ENCODE data around the gene ERICH4. TPM values are rescaled to one million over a fixed set of nuclear protein-coding genes. Genes with fewer than 3 reads are reported as not detected.

Gene ERICH4
- total RNA-seq, 4 donors from 2014 or later, result not detected

DNA sequence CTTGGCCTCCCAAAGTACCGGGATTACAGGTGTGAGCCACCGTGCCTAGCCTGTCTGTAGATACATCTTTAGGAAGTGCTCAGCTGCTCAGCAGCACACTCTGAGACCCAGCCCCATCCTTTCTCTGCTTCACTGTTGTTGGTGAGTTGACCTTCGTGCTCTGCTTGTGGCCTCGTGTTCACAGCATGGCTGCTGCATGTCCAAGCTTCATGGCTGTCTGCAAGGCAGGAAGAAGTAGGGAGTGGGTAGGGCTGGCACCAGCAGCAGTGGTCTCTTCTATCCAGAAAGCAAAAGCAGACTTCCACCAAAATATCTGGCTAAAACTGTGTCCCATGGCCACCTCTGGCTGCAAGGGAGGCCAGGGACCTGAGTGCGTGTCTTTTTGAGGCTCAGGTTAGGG, 30.0 kb upstream of the ERICH4 start:
- H3K27me3 ChIP-seq, result no peaks in the 10 kb centered on the region
- TF ChIP-seq, protein P1, sequence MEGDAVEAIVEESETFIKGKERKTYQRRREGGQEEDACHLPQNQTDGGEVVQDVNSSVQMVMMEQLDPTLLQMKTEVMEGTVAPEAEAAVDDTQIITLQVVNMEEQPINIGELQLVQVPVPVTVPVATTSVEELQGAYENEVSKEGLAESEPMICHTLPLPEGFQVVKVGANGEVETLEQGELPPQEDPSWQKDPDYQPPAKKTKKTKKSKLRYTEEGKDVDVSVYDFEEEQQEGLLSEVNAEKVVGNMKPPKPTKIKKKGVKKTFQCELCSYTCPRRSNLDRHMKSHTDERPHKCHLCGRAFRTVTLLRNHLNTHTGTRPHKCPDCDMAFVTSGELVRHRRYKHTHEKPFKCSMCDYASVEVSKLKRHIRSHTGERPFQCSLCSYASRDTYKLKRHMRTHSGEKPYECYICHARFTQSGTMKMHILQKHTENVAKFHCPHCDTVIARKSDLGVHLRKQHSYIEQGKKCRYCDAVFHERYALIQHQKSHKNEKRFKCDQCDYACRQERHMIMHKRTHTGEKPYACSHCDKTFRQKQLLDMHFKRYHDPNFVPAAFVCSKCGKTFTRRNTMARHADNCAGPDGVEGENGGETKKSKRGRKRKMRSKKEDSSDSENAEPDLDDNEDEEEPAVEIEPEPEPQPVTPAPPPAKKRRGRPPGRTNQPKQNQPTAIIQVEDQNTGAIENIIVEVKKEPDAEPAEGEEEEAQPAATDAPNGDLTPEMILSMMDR (IDR thresholded peaks at IDR 0.05 in 4 of 5, conservative IDR thresholded peaks at IDR 0.05 in 1 of 5), result no peak
- no peak for TF ChIP-seq POLR2A (IDR thresholded peaks at IDR 0.05)
- intact Hi-C loops (cut with DNase I; ENCODE audit: low total_unique reads) (no loop called here), in situ Hi-C loops (cut with MboI; ENCODE audit: low sequenced_read_pairs in 4 of 4) (no loop called here)
- no peak overlapping the region for H3K4me3 ChIP-seq
- no peak for DNase-seq
- H3K4me1 ChIP-seq, result peaks cover 58 to 70% of the 10 kb centered on the region in 2 donors
- no peaks in the 10 kb centered on the region for H3K9me3 ChIP-seq
- peaks cover 0 to 25% of the 10 kb centered on the region in 2 donors for H3K36me3 ChIP-seq
- ATAC-seq, result no peak
- H3K27ac ChIP-seq, result peak overlapping the region in 3 of 4 donors; percentile 71 to 83 (median 81)

DNA sequence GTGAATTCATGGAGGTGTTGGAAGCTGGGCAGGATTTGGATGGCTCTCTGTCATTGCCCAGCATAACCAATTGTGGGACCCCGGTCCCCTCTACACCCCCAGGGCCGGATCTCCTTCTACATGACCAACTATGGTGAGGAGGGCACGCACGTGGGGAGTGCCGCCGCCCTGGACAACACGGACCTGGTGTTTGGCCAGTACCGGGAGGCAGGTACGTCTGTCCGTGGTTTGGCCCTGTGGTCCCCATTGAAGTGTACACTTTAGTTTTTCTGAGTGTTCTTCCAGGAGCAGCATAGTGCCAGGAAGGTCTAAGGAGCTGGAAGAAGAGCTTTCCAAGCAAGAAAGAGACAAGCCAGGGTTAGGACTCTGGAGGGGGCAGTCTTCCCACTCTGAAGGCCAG, 29.0 kb upstream of the ERICH4 start:
- no peak for DNase-seq
- Histone ChIP-seq H3K27ac (peak overlapping the region; percentile 51 to 83 (median 78)), H3K4me3 (no peak overlapping the region), H3K4me1 (peaks cover 51 to 61% of the 10 kb centered on the region in 2 donors), H3K27me3 (no peaks in the 10 kb centered on the region), H3K36me3 (peaks cover 0 to 34% of the 10 kb centered on the region in 2 donors), H3K9me3 (no peaks in the 10 kb centered on the region)
- intact Hi-C loops (cut with DNase I; ENCODE audit: low total_unique reads), result loop anchor here (2.0 kb wide), 1 partner anchor 15 kb away; no protein-coding TSS in a partner anchor
- in situ Hi-C loops (cut with MboI; ENCODE audit: low sequenced_read_pairs in 4 of 4), result no loop called here
- no peak for ATAC-seq
- no peak for TF ChIP-seq POLR2A (IDR thresholded peaks at IDR 0.05)
- TF ChIP-seq, protein P1 (IDR thresholded peaks at IDR 0.05 in 4 of 5, conservative IDR thresholded peaks at IDR 0.05 in 1 of 5), result no peak

DNA sequence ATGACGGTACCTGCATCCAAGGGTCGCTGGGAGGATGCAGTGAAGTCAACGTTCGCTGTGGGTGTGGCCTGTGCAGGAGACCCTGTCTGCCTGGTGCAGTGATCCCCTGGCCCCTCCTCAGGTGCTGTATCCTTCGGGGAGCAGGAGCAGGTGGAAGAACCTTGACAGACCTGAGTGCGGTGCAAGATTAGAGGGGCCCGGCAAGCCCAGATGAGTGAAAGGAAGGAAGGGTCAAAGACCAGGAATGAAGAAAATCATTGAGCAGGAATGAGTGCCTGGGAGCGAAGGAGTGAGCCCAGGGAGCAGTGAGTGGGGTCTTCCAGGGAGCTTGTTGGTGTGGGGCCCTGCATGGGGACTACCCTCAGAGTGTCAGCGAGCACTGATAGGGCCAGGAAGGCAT, 28.5 kb upstream of the ERICH4 start:
- intact Hi-C loops (cut with DNase I; ENCODE audit: low total_unique reads), result loop anchor here (2.0 kb wide), 1 partner anchor 16 kb away; no protein-coding TSS in a partner anchor
- TF ChIP-seq, protein P1 (IDR thresholded peaks at IDR 0.05 in 4 of 5, conservative IDR thresholded peaks at IDR 0.05 in 1 of 5), result no peak
- TF ChIP-seq POLR2A (IDR thresholded peaks at IDR 0.05), result no peak
- no peak for ATAC-seq

DNA sequence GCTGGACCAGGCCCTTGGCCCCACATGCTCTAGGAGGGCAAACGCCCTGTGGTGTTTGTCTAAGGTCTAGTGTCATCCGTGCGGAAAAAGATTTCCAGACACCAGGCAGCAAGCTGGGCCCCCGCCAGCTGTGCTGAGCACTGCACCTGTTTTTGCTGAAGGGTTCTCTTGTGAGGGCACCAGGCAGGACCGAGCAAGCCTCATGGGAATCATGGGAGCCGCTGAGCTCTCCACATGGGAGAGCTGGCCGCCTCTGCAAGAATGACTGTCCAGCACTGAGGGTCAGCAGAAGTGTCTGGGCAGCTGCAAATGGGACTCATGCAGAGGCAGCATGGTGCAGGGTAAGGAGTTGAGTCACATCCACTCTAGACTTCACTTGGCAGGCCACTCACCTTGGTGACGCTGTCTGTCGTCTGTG, 27.8 kb upstream of the ERICH4 start:
- peaks cover 0 to 47% of the 10 kb centered on the region in 2 donors for H3K36me3 ChIP-seq
- intact Hi-C loops (cut with DNase I; ENCODE audit: low total_unique reads), result loop anchor here (2.0 kb wide), 1 partner anchor 16 kb away; no protein-coding TSS in a partner anchor
- DNase-seq, result peak; percentile 52 to 89
- peak; percentile 78 to 82 for ATAC-seq
- peaks cover 41 to 49% of the 10 kb centered on the region in 2 donors for H3K4me1 ChIP-seq
- H3K27ac ChIP-seq, result peak overlapping the region; percentile 51 to 83 (median 78)
- TF ChIP-seq POLR2A (IDR thresholded peaks at IDR 0.05), result no peak
- TF ChIP-seq, protein P1 (IDR thresholded peaks at IDR 0.05 in 4 of 5, conservative IDR thresholded peaks at IDR 0.05 in 1 of 5), result no peak
- H3K4me3 ChIP-seq, result no peak overlapping the region
- H3K9me3 ChIP-seq, result no peaks in the 10 kb centered on the region
- no peaks in the 10 kb centered on the region for H3K27me3 ChIP-seq
- in situ Hi-C loops (cut with MboI; ENCODE audit: low sequenced_read_pairs in 4 of 4), result no loop called here

More for the DNA sequence above, 28.5 kb upstream of the ERICH4 start:
- Histone ChIP-seq H3K4me1 (peaks cover 47 to 56% of the 10 kb centered on the region in 2 donors), H3K9me3 (no peaks in the 10 kb centered on the region), H3K27me3 (no peaks in the 10 kb centered on the region), H3K36me3 (peaks cover 0 to 40% of the 10 kb centered on the region in 2 donors), H3K27ac (peak overlapping the region; percentile 51 to 83 (median 78)), H3K4me3 (no peak overlapping the region)
- in situ Hi-C loops (cut with MboI; ENCODE audit: low sequenced_read_pairs in 4 of 4), result no loop called here
- no peak for DNase-seq

All from gastrocnemius medialis (tissue), 4 donors.